ENCODE data around the gene CES4A. TPM values are rescaled to one million over a fixed set of nuclear protein-coding genes. Genes with fewer than 3 reads are reported as not detected.
A peak's percentile ranks its signal among the peaks of the same experiment; 100 is the strongest.

Gene CES4A
- total RNA-seq, 1 experiment from 2014 or later: 0.61 TPM

DNA sequence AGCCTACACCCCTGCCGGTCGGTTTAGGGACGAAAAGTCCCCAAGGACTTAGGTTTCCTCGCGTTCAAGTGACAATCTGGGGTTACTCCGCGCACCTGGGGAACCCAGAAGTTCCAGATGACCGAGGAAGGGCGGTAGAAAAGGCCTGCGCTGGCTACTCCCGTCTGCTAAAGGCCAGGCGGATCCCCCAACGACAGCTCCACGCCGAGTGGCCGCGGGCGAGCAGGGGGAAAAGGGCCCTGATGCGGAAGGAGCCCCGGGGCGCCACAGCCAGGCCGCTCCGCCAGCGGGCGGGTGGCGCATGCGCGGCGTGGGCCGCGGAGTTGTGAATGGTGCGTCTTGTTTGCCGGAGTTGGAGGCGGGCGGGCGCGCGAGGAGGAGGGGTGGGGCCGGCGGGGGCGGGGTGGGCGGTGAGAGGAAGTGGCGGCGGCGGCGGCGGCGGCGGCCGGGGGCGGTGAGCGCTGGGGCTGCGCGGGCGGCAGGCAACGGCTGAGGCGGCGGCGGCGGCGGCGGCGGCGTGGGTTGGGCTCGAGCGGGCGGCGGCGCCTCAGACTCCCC is 40.4 kb downstream of the CES4A start, which contains the start of gene CBFB:
Gene CBFB, plus strand, starts transcription at position 454 of the 558 bp plus-strand sequence. CDS start 259 bp downstream, outside the sequence.
- Mint-ChIP-seq H3K9me3 (no peaks in the 10 kb centered on the region), H3K27me3 (ENCODE audit: low read depth) (peaks cover 10% of the 10 kb centered on the region), H3K27ac (no peak within 1 kb of the TSS), H3K4me1 (peaks cover 16% of the 10 kb centered on the region; the same call in 1 of the 2 replicates), H3K4me3 (peak within 1 kb of the TSS; percentile 84), H3K36me3 (peaks cover 8% of the 10 kb centered on the region; the same call in 1 of the 2 replicates)
- ATAC-seq (peak; percentile 83), DNase-seq (ENCODE audit: low spot score) (peak; percentile 78)
- TF ChIP-seq CTCF (IDR thresholded peaks at IDR 0.05) (no peak), ETV6 (CRISPR knock-in tag; IDR thresholded peaks at IDR 0.05) (peak; percentile 53), GABPB1 (CRISPR knock-in tag; IDR thresholded peaks at IDR 0.05) (peak; percentile 79), GRHL2 (CRISPR knock-in tag; IDR thresholded peaks at IDR 0.05; ENCODE audit: insufficient replicate concordance, severe bottlenecking) (no peak), ARID4B (CRISPR knock-in tag; IDR thresholded peaks at IDR 0.05; ENCODE audit: borderline replicate concordance) (peak; percentile 23; the same call in 1 of the 2 replicates), ESRRA (CRISPR knock-in tag; IDR thresholded peaks at IDR 0.05; ENCODE audit: borderline replicate concordance) (peak; percentile 17; the same call in 1 of the 2 replicates), KAT7 (CRISPR knock-in tag; IDR thresholded peaks at IDR 0.05; ENCODE audit: borderline replicate concordance) (0 out of 2 replicates have a peak, but pooled peaks have one; percentile 38), ZBTB21 (CRISPR knock-in tag; IDR thresholded peaks at IDR 0.05; ENCODE audit: borderline replicate concordance) (no peak), MXD4 (CRISPR knock-in tag; IDR thresholded peaks at IDR 0.05; ENCODE audit: borderline replicate concordance) (no peak), NR3C1 (CRISPR knock-in tag; conservative IDR thresholded peaks at IDR 0.05; ENCODE audit: low read depth) (no peak), ZNF232 (CRISPR knock-in tag; IDR thresholded peaks at IDR 0.05) (0 out of 2 replicates have a peak, but pooled peaks have one; percentile 25), FOXP1 (CRISPR knock-in tag; IDR thresholded peaks at IDR 0.05; ENCODE audit: borderline replicate concordance) (peak; percentile 18; the same call in 1 of the 2 replicates), FOXP4 (CRISPR knock-in tag; IDR thresholded peaks at IDR 0.05) (peak; percentile 77; the same call in 1 of the 2 replicates), ZNF423 (CRISPR knock-in tag; IDR thresholded peaks at IDR 0.05) (peak; percentile 44; the same call in 1 of the 2 replicates), ZNF317 (CRISPR knock-in tag; IDR thresholded peaks at IDR 0.05; ENCODE audit: borderline replicate concordance, low read depth) (no peak), SP1 (CRISPR knock-in tag; conservative IDR thresholded peaks at IDR 0.05) (peak; percentile 36; the same call in 1 of the 2 replicates), PRRX2 (CRISPR knock-in tag; IDR thresholded peaks at IDR 0.05) (no peak), MAX (CRISPR knock-in tag; IDR thresholded peaks at IDR 0.05) (peak; percentile 67; the same call in 1 of the 2 replicates), RELA (CRISPR knock-in tag; IDR thresholded peaks at IDR 0.05; ENCODE audit: borderline replicate concordance) (0 out of 2 replicates have a peak, but pooled peaks have one; percentile 36), CREB1 (CRISPR knock-in tag; IDR thresholded peaks at IDR 0.05) (no peak), CREM (CRISPR knock-in tag; IDR thresholded peaks at IDR 0.05) (0 out of 2 replicates have a peak, but pooled peaks have one; percentile 12)
- TF ChIP-seq, protein P1, sequence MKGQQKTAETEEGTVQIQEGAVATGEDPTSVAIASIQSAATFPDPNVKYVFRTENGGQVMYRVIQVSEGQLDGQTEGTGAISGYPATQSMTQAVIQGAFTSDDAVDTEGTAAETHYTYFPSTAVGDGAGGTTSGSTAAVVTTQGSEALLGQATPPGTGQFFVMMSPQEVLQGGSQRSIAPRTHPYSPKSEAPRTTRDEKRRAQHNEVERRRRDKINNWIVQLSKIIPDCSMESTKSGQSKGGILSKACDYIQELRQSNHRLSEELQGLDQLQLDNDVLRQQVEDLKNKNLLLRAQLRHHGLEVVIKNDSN (CRISPR knock-in tag; IDR thresholded peaks at IDR 0.05): 0 out of 2 replicates have a peak, but pooled peaks have one; percentile 13
- ChIA-PET POLR2A (no interaction called here), CTCF (interaction anchor here (0.6 to 5.1 kb wide), 9 partner anchors 12 to 171 kb away, joined by 3 to 51 read pairs (median 6); partner anchors contain the start of genes CES3, FBXL8 and TRADD)

Data from WTC11 (cell line).